GM23338 (cell line): ENCODE data around the gene BMX. TPM values are rescaled to one million over a fixed set of nuclear protein-coding genes. Genes with fewer than 3 reads are reported as not detected.

ENCODE experiments used
- ATAC-seq: fragments of 200-7000 bp; cut with Tn5 transposase; 3 replicates; pipeline ENCODE4 v1.9.1; 2020
- DNase-seq: peaks from one replicate; pipeline ENCODE4 v3.0.0-alpha.2; 2015; ENCODE audit warnings: low spot score
- H2AFZ ChIP-seq: fragments of 200-600 bp; sonication (generic); 2 replicates; pipeline ENCODE4 v1.8.0; 2016; ENCODE audit warnings: antibody characterized with exemption, mild to moderate bottlenecking, moderate library complexity
- H3F3A ChIP-seq: fragments of 200-600 bp; sonication (generic); replicated peaks from 2 replicates; pipeline ENCODE4 v1.8.0; 2017; ENCODE audit warnings: antibody characterized with exemption, mixed run types, low read depth
- H3K27ac ChIP-seq: fragments of 200-600 bp; sonication (generic); 2 replicates; pipeline ENCODE4 v1.6.1; 2016; ENCODE audit warnings: low read depth
- H3K27me3 ChIP-seq: fragments of 200-600 bp; sonication (generic); 2 replicates; pipeline ENCODE4 v1.8.0; 2016; ENCODE audit warnings: mild to moderate bottlenecking, mixed run types, moderate library complexity; ENCODE audit not compliant: insufficient read depth
- H3K36me3 ChIP-seq: fragments of 200-600 bp; sonication (generic); 2 replicates; pipeline ENCODE4 v1.8.0; 2016; ENCODE audit warnings: mild to moderate bottlenecking; ENCODE audit not compliant: insufficient read depth
- H3K4me1 ChIP-seq: fragments of 200-600 bp; sonication (generic); 2 replicates; pipeline ENCODE4 v1.8.0; 2016; ENCODE audit warnings: mild to moderate bottlenecking, moderate library complexity; ENCODE audit not compliant: insufficient read depth
- H3K4me2 ChIP-seq: fragments of 200-600 bp; sonication (generic); 2 replicates; pipeline ENCODE4 v1.7.1; 2017; ENCODE audit warnings: mixed run types
- H3K4me3 ChIP-seq: fragments of 200-600 bp; sonication (generic); 2 replicates; pipeline ENCODE4 v1.6.1; 2016; ENCODE audit warnings: mixed run types
- H3K79me2 ChIP-seq: fragments of 200-600 bp; sonication (generic); replicated peaks from 2 replicates; pipeline ENCODE4 v1.8.0; 2017; ENCODE audit warnings: mild to moderate bottlenecking; ENCODE audit not compliant: insufficient read depth
- H3K9me2 ChIP-seq: fragments of 200-600 bp; sonication (generic); 2 replicates; pipeline ENCODE4 v1.8.0; 2017; ENCODE audit not compliant: insufficient read depth
- H4K20me1 ChIP-seq: fragments of 200-600 bp; sonication (generic); replicated peaks from 2 replicates; pipeline ENCODE4 v1.8.0; 2017; ENCODE audit warnings: mild to moderate bottlenecking; ENCODE audit not compliant: insufficient read depth
- H3K27ac Mint-ChIP-seq: 2 replicates; pipeline ENCODE4 v1.8.0; 2020; ENCODE audit warnings: inconsistent platforms, mild to moderate bottlenecking, moderate library complexity, mixed read lengths
- H3K27me3 Mint-ChIP-seq: 3 replicates; pipeline ENCODE4 v1.8.0; 2022; ENCODE audit warnings: low read depth, mild to moderate bottlenecking, moderate library complexity, mixed read lengths, inconsistent platforms; ENCODE audit not compliant: insufficient read depth, poor library complexity
- H3K36me3 Mint-ChIP-seq: 3 replicates; pipeline ENCODE4 v1.8.0; 2021; ENCODE audit warnings: low read depth, mild to moderate bottlenecking, inconsistent platforms, moderate library complexity, mixed read lengths
- H3K4me1 Mint-ChIP-seq: 3 replicates; pipeline ENCODE4 v1.8.0; 2020; ENCODE audit warnings: mild to moderate bottlenecking, inconsistent platforms, mixed read lengths
- H3K4me3 Mint-ChIP-seq: 3 replicates; pipeline ENCODE4 v1.8.0; 2021; ENCODE audit warnings: moderate library complexity, mild to moderate bottlenecking, inconsistent platforms, mixed read lengths
- H3K9me3 Mint-ChIP-seq: 3 replicates; pipeline ENCODE4 v1.8.0; 2020; ENCODE audit warnings: moderate library complexity, mild to moderate bottlenecking, inconsistent platforms, mixed read lengths
- EZH2phosphoT487 ChIP-seq: fragments of 200-600 bp; sonication (generic); IDR thresholded peaks from one replicate; pipeline ENCODE4 v1.8.1; 2018; ENCODE audit warnings: antibody characterized with exemption; ENCODE audit not compliant: unreplicated experiment
- NANOG ChIP-seq: IDR thresholded peaks from 2 replicates; pipeline ENCODE4 v1.6.1; 2016; ENCODE audit warnings: antibody characterized with exemption, borderline replicate concordance
- polyA plus RNA-seq: library from polyadenylated mRNA; unstranded; fragments of >200 nt; fragmentation: Nextera tagmentation; extraction: Ambion mirVana; gene quantifications from 2 replicates; pipeline ENCODE4 v1.2.1, GENCODE V29; 2016
- total RNA-seq: library from RNA; depleted of rRNA; stranded (reverse); fragments of >200 nt; shearing (Covaris generic); gene quantifications from 2 replicates; pipeline ENCODE4 v1.2.3, GENCODE V29; 2014
- TF ChIP-seq, protein P1 (sequence below): IDR thresholded peaks from one replicate; pipeline ENCODE4 v1.6.1; 2018; ENCODE audit warnings: antibody characterized with exemption; ENCODE audit not compliant: unreplicated experiment
- TF ChIP-seq, protein P2 (sequence below): fragments of 250-450 bp; sonication (Bioruptor Pico); IDR thresholded peaks from 2 replicates; pipeline ENCODE4 v1.5.0; 2020; ENCODE audit warnings: mild to moderate bottlenecking, moderate library complexity

BMX gene
- total and polyA plus RNA-seq, 2 experiments from 2014 or later = not detected

DNA sequence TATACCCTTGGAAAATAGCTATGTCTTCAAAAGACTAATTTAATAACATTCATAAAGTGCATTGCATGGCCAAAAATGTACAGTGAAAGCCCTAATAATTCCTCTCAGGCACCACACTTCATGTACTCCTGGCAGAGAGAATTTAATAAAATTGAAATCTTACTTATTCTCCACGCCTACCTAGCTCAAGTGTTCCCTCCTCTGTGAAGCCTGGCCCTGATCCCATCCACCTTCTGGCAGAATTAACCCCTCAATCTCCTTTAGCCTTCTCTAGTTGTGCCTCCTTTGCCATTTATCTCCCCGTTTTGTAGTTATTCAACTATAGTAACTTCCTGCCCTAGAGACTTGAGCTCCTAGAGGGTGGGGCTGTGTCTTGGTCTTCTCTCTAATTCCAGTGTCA lies 73.4 kb downstream of the BMX start:
- Histone ChIP-seq H3K27me3 (no peaks in the 10 kb centered on the region), H3F3A (no peaks in the 10 kb centered on the region), H3K4me2 (no peak overlapping the region), H2AFZ (no peak overlapping the region), H3K4me3 (no peak overlapping the region), H3K4me1 (peaks cover 7% of the 10 kb centered on the region; the same call in 1 of the 2 replicates), H3K36me3 (no peaks in the 10 kb centered on the region), H3K9me2 (no peaks in the 10 kb centered on the region), H3K27ac (no peak overlapping the region), H3K79me2 (no peaks in the 10 kb centered on the region), H4K20me1 (no peaks in the 10 kb centered on the region)
- no peak for ATAC-seq
- Mint-ChIP-seq H3K4me1 (peaks cover 8% of the 10 kb centered on the region), H3K9me3 (no peaks in the 10 kb centered on the region), H3K27me3 (peaks cover 3% of the 10 kb centered on the region), H3K4me3 (no peak overlapping the region), H3K36me3 (no peaks in the 10 kb centered on the region), H3K27ac (no peak overlapping the region)
- no peak for DNase-seq
- no peak for TF ChIP-seq NANOG
- TF ChIP-seq EZH2phosphoT487 = no peak
- TF ChIP-seq, protein P1, sequence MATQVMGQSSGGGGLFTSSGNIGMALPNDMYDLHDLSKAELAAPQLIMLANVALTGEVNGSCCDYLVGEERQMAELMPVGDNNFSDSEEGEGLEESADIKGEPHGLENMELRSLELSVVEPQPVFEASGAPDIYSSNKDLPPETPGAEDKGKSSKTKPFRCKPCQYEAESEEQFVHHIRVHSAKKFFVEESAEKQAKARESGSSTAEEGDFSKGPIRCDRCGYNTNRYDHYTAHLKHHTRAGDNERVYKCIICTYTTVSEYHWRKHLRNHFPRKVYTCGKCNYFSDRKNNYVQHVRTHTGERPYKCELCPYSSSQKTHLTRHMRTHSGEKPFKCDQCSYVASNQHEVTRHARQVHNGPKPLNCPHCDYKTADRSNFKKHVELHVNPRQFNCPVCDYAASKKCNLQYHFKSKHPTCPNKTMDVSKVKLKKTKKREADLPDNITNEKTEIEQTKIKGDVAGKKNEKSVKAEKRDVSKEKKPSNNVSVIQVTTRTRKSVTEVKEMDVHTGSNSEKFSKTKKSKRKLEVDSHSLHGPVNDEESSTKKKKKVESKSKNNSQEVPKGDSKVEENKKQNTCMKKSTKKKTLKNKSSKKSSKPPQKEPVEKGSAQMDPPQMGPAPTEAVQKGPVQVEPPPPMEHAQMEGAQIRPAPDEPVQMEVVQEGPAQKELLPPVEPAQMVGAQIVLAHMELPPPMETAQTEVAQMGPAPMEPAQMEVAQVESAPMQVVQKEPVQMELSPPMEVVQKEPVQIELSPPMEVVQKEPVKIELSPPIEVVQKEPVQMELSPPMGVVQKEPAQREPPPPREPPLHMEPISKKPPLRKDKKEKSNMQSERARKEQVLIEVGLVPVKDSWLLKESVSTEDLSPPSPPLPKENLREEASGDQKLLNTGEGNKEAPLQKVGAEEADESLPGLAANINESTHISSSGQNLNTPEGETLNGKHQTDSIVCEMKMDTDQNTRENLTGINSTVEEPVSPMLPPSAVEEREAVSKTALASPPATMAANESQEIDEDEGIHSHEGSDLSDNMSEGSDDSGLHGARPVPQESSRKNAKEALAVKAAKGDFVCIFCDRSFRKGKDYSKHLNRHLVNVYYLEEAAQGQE = no peak
- TF ChIP-seq, protein P2, sequence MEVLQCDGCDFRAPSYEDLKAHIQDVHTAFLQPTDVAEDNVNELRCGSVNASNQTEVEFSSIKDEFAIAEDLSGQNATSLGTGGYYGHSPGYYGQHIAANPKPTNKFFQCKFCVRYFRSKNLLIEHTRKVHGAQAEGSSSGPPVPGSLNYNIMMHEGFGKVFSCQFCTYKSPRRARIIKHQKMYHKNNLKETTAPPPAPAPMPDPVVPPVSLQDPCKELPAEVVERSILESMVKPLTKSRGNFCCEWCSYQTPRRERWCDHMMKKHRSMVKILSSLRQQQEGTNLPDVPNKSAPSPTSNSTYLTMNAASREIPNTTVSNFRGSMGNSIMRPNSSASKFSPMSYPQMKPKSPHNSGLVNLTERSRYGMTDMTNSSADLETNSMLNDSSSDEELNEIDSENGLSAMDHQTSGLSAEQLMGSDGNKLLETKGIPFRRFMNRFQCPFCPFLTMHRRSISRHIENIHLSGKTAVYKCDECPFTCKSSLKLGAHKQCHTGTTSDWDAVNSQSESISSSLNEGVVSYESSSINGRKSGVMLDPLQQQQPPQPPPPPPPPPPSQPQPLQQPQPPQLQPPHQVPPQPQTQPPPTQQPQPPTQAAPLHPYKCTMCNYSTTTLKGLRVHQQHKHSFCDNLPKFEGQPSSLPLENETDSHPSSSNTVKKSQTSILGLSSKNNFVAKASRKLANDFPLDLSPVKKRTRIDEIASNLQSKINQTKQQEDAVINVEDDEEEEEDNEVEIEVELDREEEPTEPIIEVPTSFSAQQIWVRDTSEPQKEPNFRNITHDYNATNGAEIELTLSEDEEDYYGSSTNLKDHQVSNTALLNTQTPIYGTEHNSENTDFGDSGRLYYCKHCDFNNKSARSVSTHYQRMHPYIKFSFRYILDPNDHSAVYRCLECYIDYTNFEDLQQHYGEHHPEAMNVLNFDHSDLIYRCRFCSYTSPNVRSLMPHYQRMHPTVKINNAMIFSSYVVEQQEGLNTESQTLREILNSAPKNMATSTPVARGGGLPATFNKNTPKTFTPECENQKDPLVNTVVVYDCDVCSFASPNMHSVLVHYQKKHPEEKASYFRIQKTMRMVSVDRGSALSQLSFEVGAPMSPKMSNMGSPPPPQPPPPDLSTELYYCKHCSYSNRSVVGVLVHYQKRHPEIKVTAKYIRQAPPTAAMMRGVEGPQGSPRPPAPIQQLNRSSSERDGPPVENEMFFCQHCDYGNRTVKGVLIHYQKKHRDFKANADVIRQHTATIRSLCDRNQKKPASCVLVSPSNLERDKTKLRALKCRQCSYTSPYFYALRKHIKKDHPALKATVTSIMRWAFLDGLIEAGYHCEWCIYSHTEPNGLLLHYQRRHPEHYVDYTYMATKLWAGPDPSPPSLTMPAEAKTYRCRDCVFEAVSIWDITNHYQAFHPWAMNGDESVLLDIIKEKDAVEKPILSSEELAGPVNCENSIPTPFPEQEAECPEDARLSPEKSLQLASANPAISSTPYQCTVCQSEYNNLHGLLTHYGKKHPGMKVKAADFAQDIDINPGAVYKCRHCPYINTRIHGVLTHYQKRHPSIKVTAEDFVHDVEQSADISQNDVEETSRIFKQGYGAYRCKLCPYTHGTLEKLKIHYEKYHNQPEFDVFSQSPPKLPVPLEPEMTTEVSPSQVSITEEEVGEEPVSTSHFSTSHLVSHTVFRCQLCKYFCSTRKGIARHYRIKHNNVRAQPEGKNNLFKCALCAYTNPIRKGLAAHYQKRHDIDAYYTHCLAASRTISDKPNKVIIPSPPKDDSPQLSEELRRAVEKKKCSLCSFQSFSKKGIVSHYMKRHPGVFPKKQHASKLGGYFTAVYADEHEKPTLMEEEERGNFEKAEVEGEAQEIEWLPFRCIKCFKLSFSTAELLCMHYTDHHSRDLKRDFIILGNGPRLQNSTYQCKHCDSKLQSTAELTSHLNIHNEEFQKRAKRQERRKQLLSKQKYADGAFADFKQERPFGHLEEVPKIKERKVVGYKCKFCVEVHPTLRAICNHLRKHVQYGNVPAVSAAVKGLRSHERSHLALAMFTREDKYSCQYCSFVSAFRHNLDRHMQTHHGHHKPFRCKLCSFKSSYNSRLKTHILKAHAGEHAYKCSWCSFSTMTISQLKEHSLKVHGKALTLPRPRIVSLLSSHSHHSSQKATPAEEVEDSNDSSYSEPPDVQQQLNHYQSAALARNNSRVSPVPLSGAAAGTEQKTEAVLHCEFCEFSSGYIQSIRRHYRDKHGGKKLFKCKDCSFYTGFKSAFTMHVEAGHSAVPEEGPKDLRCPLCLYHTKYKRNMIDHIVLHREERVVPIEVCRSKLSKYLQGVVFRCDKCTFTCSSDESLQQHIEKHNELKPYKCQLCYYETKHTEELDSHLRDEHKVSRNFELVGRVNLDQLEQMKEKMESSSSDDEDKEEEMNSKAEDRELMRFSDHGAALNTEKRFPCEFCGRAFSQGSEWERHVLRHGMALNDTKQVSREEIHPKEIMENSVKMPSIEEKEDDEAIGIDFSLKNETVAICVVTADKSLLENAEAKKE (CRISPR knock-in tag) = no peak
